Lower leg skin (tissue), 3 donors: ENCODE measurements around the gene STRN4.

ENCODE experiments used
- CTCF ChIP-seq, 3 donors: fragments of 450-650 bp; IDR thresholded peaks; one replicate each; pipeline ENCODE4 v1.5.1; 2016; ENCODE audit warnings: antibody characterized with exemption in 3 of 3, mild to moderate bottlenecking in 3 of 3, moderate library complexity in 2 of 3
- POLR2A ChIP-seq, 2 donors: fragments of 450-650 bp; IDR thresholded peaks; one replicate each; pipeline ENCODE4 v1.6.1; 2016 to 2017; ENCODE audit warnings: antibody characterized with exemption in 2 of 2, mild to moderate bottlenecking in 1 of 2, moderate library complexity in 1 of 2

GRCh38 chr19:46692918-46693722 lies 53.1 kb downstream of the STRN4 start:
- TF ChIP-seq CTCF (IDR thresholded peaks at IDR 0.05), result no peak
- TF ChIP-seq POLR2A (IDR thresholded peaks at IDR 0.05), result no peak
